ENCODE measurements around the gene SPOCK1. TPM values are rescaled to one million over a fixed set of nuclear protein-coding genes. Genes with fewer than 3 reads are reported as not detected.

SPOCK1 gene
- polyA plus RNA-seq, 1 experiment, result 304 TPM

GRCh38 chr5:136992796-136993489 lies 506.2 kb downstream of the SPOCK1 start:
- DNase-seq (ENCODE audit: low read depth), result no peak
- Histone ChIP-seq H3K36me3 (ENCODE audit: control insufficient read depth, insufficient read depth, low read length) (no peaks in the 10 kb centered on the region; the same call in 1 of the 2 replicates), H3K27me3 (ENCODE audit: control insufficient read depth, insufficient read depth, low read length) (no peaks in the 10 kb centered on the region), H3K4me3 (ENCODE audit: low read depth, low read length) (no peak overlapping the region)
- ChIA-PET POLR2A (no interaction called here), CTCF (no interaction called here)
- TF ChIP-seq CTCF (IDR thresholded peaks at IDR 0.05; ENCODE audit: insufficient read depth, low read depth, low read length), result no peak

- Histone ChIP-seq H3K4me3 (ENCODE audit: low read depth, low read length) (no peak overlapping the region), H3K36me3 (ENCODE audit: control insufficient read depth, insufficient read depth, low read length) (no peaks in the 10 kb centered on the region), H3K27me3 (ENCODE audit: control insufficient read depth, insufficient read depth, low read length) (no peaks in the 10 kb centered on the region)
- ChIA-PET POLR2A (no interaction called here), CTCF (no interaction called here)
- no peak for TF ChIP-seq CTCF (IDR thresholded peaks at IDR 0.05; ENCODE audit: insufficient read depth, low read depth, low read length)
- DNase-seq (ENCODE audit: low read depth), result no peak
Observed at GRCh38 chr5:136985785-136986475, 513.2 kb downstream of the SPOCK1 start.

- ChIA-PET CTCF (no interaction called here), POLR2A (no interaction called here)
- TF ChIP-seq CTCF (IDR thresholded peaks at IDR 0.05; ENCODE audit: insufficient read depth, low read depth, low read length), result no peak
- no peak for DNase-seq (ENCODE audit: low read depth)
- Histone ChIP-seq H3K4me3 (ENCODE audit: low read depth, low read length) (no peak overlapping the region), H3K27me3 (ENCODE audit: control insufficient read depth, insufficient read depth, low read length) (no peaks in the 10 kb centered on the region), H3K36me3 (ENCODE audit: control insufficient read depth, insufficient read depth, low read length) (no peaks in the 10 kb centered on the region)
Observed at GRCh38 chr5:136984772-136985446, 514.2 kb downstream of the SPOCK1 start.

- TF ChIP-seq CTCF (IDR thresholded peaks at IDR 0.05; ENCODE audit: insufficient read depth, low read depth, low read length), result no peak
- POLR2A ChIA-PET, result no interaction called here
- H3K36me3 ChIP-seq (ENCODE audit: control insufficient read depth, insufficient read depth, low read length), result no peaks in the 10 kb centered on the region
- no peak overlapping the region for H3K4me3 ChIP-seq (ENCODE audit: low read depth, low read length)
- no peak for DNase-seq (ENCODE audit: low read depth)
- H3K27me3 ChIP-seq (ENCODE audit: control insufficient read depth, insufficient read depth, low read length), result no peaks in the 10 kb centered on the region
- CTCF ChIA-PET, result no interaction called here
Observed at GRCh38 chr5:136981936-136982335, 517.2 kb downstream of the SPOCK1 start.

- no peaks in the 10 kb centered on the region for H3K36me3 ChIP-seq (ENCODE audit: control insufficient read depth, insufficient read depth, low read length)
- POLR2A ChIA-PET, result no interaction called here
- TF ChIP-seq CTCF (IDR thresholded peaks at IDR 0.05; ENCODE audit: insufficient read depth, low read depth, low read length), result no peak
- DNase-seq (ENCODE audit: low read depth), result no peak
- H3K4me3 ChIP-seq (ENCODE audit: low read depth, low read length), result no peak overlapping the region
- H3K27me3 ChIP-seq (ENCODE audit: control insufficient read depth, insufficient read depth, low read length), result no peaks in the 10 kb centered on the region
- CTCF ChIA-PET, result no interaction called here
Observed at GRCh38 chr5:136979131-136979530, 520.0 kb downstream of the SPOCK1 start.
